Measurements from ENCODE around the gene ZNF697. TPM values are rescaled to one million over a fixed set of nuclear protein-coding genes. Genes with fewer than 3 reads are reported as not detected.
A peak's percentile ranks its signal among the peaks of the same experiment; 100 is the strongest.
"Not testable (repeated sequence)": the region's sequence is repeated elsewhere in the genome, so short reads cannot be mapped to it uniquely, and the experiment has no call there.

The ZNF697 gene
- total RNA-seq, 4 donors from 2014 or later: 2.6 to 8.1 (median 3.7) TPM

GRCh38 chr1:119587341-119587740 lies 60.7 kb downstream of the ZNF697 start:
- H3K27me3 ChIP-seq: no peaks in the 10 kb centered on the region
- DNase-seq (ENCODE audit: low spot score in 2 of 2): no peak
- H3K27ac ChIP-seq: no peak overlapping the region
- peaks cover 8% of the 10 kb centered on the region for H3K4me1 ChIP-seq
- 79% methylated on average over 3 of the region's 3 CpGs for WGBS
- H3K36me3 ChIP-seq: no peaks in the 10 kb centered on the region
- H3K4me3 ChIP-seq: no peak overlapping the region
- no peak for TF ChIP-seq CTCF (IDR thresholded peaks at IDR 0.05)
- no peak for TF ChIP-seq POLR2A (IDR thresholded peaks at IDR 0.05)
- no peak for TF ChIP-seq POLR2AphosphoS5 (IDR thresholded peaks at IDR 0.05)
- no peak for TF ChIP-seq EP300 (IDR thresholded peaks at IDR 0.05)
- no peaks in the 10 kb centered on the region for H3K9me3 ChIP-seq

- H3K4me1 ChIP-seq; H3K27me3 ChIP-seq; DNase-seq (ENCODE audit: low spot score in 2 of 2); H3K4me3 ChIP-seq; H3K36me3 ChIP-seq; H3K27ac ChIP-seq; H3K9me3 ChIP-seq: not testable (repeated sequence)
- 82% methylated on average over 2 of the region's 2 CpGs for WGBS
These were observed 62.3 kb downstream of the ZNF697 start for GRCh38 chr1:119585801-119586200.

- Histone ChIP-seq H3K9me3 (no peaks in the 10 kb centered on the region), H3K27ac (no peak overlapping the region), H3K4me3 (no peak overlapping the region), H3K27me3 (no peaks in the 10 kb centered on the region), H3K36me3 (no peaks in the 10 kb centered on the region), H3K4me1 (peaks cover 8% of the 10 kb centered on the region)
- DNase-seq (ENCODE audit: low spot score in 2 of 2): no peak
- TF ChIP-seq CTCF (IDR thresholded peaks at IDR 0.05) (peak in 1 of 2 donors; percentile 42), POLR2AphosphoS5 (IDR thresholded peaks at IDR 0.05) (no peak), EP300 (IDR thresholded peaks at IDR 0.05) (no peak), POLR2A (IDR thresholded peaks at IDR 0.05) (no peak)
- 7% methylated on average over 1 of the region's 1 CpG for WGBS
These were observed 65.3 kb downstream of the ZNF697 start for GRCh38 chr1:119582801-119583200.

GRCh38 chr1:119581076-119581475 lies 67.0 kb downstream of the ZNF697 start:
- not testable (repeated sequence) for DNase-seq (ENCODE audit: low spot score in 2 of 2); H3K27me3 ChIP-seq; H3K27ac ChIP-seq; H3K36me3 ChIP-seq; H3K4me1 ChIP-seq; H3K9me3 ChIP-seq; H3K4me3 ChIP-seq
- 88% methylated on average over 2 of the region's 3 CpGs for WGBS

- TF ChIP-seq POLR2A (IDR thresholded peaks at IDR 0.05): no peak
- Histone ChIP-seq H3K4me1 (peaks cover 5% of the 10 kb centered on the region), H3K4me3 (no peak overlapping the region), H3K27ac (no peak overlapping the region), H3K27me3 (no peaks in the 10 kb centered on the region), H3K9me3 (no peaks in the 10 kb centered on the region), H3K36me3 (no peaks in the 10 kb centered on the region)
- no peak for DNase-seq (ENCODE audit: low spot score in 2 of 2)
- 98% methylated on average over 5 of the region's 5 CpGs for WGBS
These were observed 74.2 kb downstream of the ZNF697 start for GRCh38 chr1:119573886-119574285.

- peaks cover 18% of the 10 kb centered on the region for H3K4me1 ChIP-seq
- H3K9me3 ChIP-seq; H3K36me3 ChIP-seq; H3K4me3 ChIP-seq; DNase-seq (ENCODE audit: low spot score in 2 of 2); H3K27me3 ChIP-seq; H3K27ac ChIP-seq: not testable (repeated sequence)
- 65% methylated on average over 7 of the region's 8 CpGs for WGBS
These were observed 78.0 kb downstream of the ZNF697 start for GRCh38 chr1:119569930-119570622.

Other genes starting within 250 kb of the ZNF697 start
- under 1 TPM in 1 of 4 donors, not detected in 3; 0.72 TPM for gene HSD3B2, start 233.1 kb downstream of the ZNF697 start, total RNA-seq
- gene HSD3B1, start 141.1 kb downstream of the ZNF697 start, total RNA-seq: 10 to 100 TPM in 1 of 4 donors, 1 to 10 TPM in 3; 2.9 to 20.1 (median 5.6) TPM
- 100 to 1,000 TPM in 2 of 4 donors, 10 to 100 TPM in 2; 81.3 to 130 (median 100.0) TPM for gene PHGDH, start 63.7 kb upstream of the ZNF697 start, total RNA-seq
- gene HMGCS2, start 120.6 kb upstream of the ZNF697 start, total RNA-seq: 100 to 1,000 TPM in 1 of 4 donors, 10 to 100 TPM in 3; 20.9 to 389 (median 33.5) TPM
- not detected for gene REG4, start 163.2 kb upstream of the ZNF697 start, total RNA-seq
- gene ADAM30, start 248.2 kb upstream of the ZNF697 start, total RNA-seq: not detected